Endothelial cell (in vitro differentiated cells): ENCODE results near the gene GPR33. TPM values are rescaled to one million over a fixed set of nuclear protein-coding genes. Genes with fewer than 3 reads are reported as not detected.
"Not testable (repeated sequence)": the region's sequence is repeated elsewhere in the genome, so short reads cannot be mapped to it uniquely, and the experiment has no call there.

Source experiments
- DNase-seq: peaks from one replicate; pipeline ENCODE4 v3.0.0; 2021; ENCODE audit warnings: low spot score
- H3K27ac Mint-ChIP-seq: one replicate; pipeline ENCODE4 v1.8.0; 2021; ENCODE audit warnings: mixed read lengths, inconsistent platforms; ENCODE audit not compliant: unreplicated experiment
- H3K27me3 Mint-ChIP-seq: one replicate; pipeline ENCODE4 v1.8.0; 2021; ENCODE audit warnings: mild to moderate bottlenecking, moderate library complexity, mixed read lengths, inconsistent platforms; ENCODE audit not compliant: unreplicated experiment
- H3K36me3 Mint-ChIP-seq: one replicate; pipeline ENCODE4 v1.8.0; 2021; ENCODE audit warnings: mild to moderate bottlenecking, low read depth, mixed read lengths, inconsistent platforms; ENCODE audit not compliant: unreplicated experiment
- H3K4me1 Mint-ChIP-seq: one replicate; pipeline ENCODE4 v1.8.0; 2021; ENCODE audit warnings: mild to moderate bottlenecking, mixed read lengths, inconsistent platforms; ENCODE audit not compliant: unreplicated experiment
- H3K4me3 Mint-ChIP-seq: one replicate; pipeline ENCODE4 v1.8.0; 2021; ENCODE audit warnings: mild to moderate bottlenecking, mixed read lengths, inconsistent platforms; ENCODE audit not compliant: unreplicated experiment
- H3K9me3 Mint-ChIP-seq: one replicate; pipeline ENCODE4 v1.8.0; 2021; ENCODE audit warnings: mixed read lengths, inconsistent platforms; ENCODE audit not compliant: unreplicated experiment
- CTCF ChIP-seq: fragments of 200-600 bp; sonication (generic); IDR thresholded peaks from one replicate; pipeline ENCODE4 v1.5.0; 2021; ENCODE audit warnings: antibody characterized with exemption; ENCODE audit not compliant: unreplicated experiment
- total RNA-seq: library from RNA; stranded (reverse); fragmentation: NEBNext Ultra II Directional; extraction: Animal tissue kit (Norgen Biotek cat#: 25700); gene quantifications from one replicate; pipeline ENCODE4 v1.2.1, GENCODE V29; 2021; ENCODE audit not compliant: unreplicated experiment

The GPR33 gene
- total RNA-seq, 1 donor from 2014 or later: not detected

GRCh38 chr14:31466554-31466953, 21.3 kb downstream of the GPR33 start:
- Mint-ChIP-seq H3K27ac (no peak overlapping the region), H3K4me1 (no peaks in the 10 kb centered on the region), H3K9me3 (no peaks in the 10 kb centered on the region), H3K27me3 (no peaks in the 10 kb centered on the region), H3K4me3 (no peak overlapping the region), H3K36me3 (no peaks in the 10 kb centered on the region)
- TF ChIP-seq CTCF: no peak
- DNase-seq: no peak

- no peak overlapping the region for H3K27ac Mint-ChIP-seq
- H3K4me1 Mint-ChIP-seq: no peaks in the 10 kb centered on the region
- no peak overlapping the region for H3K4me3 Mint-ChIP-seq
- H3K27me3 Mint-ChIP-seq: no peaks in the 10 kb centered on the region
- DNase-seq: no peak
- TF ChIP-seq CTCF: no peak
- H3K9me3 Mint-ChIP-seq: no peaks in the 10 kb centered on the region
- H3K36me3 Mint-ChIP-seq: no peaks in the 10 kb centered on the region
Measured at GRCh38 chr14:31465111-31465510, 22.7 kb downstream of the GPR33 start.

- H3K4me1 Mint-ChIP-seq, H3K27ac Mint-ChIP-seq, H3K4me3 Mint-ChIP-seq, DNase-seq, H3K36me3 Mint-ChIP-seq, H3K9me3 Mint-ChIP-seq, H3K27me3 Mint-ChIP-seq: not testable (repeated sequence)
Measured at GRCh38 chr14:31462450-31462849, 25.4 kb downstream of the GPR33 start.

- no peak overlapping the region for H3K27ac Mint-ChIP-seq
- peaks cover 7% of the 10 kb centered on the region for H3K4me1 Mint-ChIP-seq
- no peaks in the 10 kb centered on the region for H3K36me3 Mint-ChIP-seq
Measured at GRCh38 chr14:31461545-31461944, 26.3 kb downstream of the GPR33 start.

GRCh38 chr14:31457665-31458659, 29.9 kb downstream of the GPR33 start:
- no peaks in the 10 kb centered on the region for H3K27me3 Mint-ChIP-seq
- no peaks in the 10 kb centered on the region for H3K36me3 Mint-ChIP-seq
- peaks cover 10% of the 10 kb centered on the region for H3K4me1 Mint-ChIP-seq
- no peak for TF ChIP-seq CTCF
- peak overlapping the region; percentile 94 for H3K4me3 Mint-ChIP-seq
- no peaks in the 10 kb centered on the region for H3K9me3 Mint-ChIP-seq
- DNase-seq: no peak
- H3K27ac Mint-ChIP-seq: no peak overlapping the region

More at GRCh38 chr14:31461545-31461944, 26.3 kb downstream of the GPR33 start:
- no peak overlapping the region for H3K4me3 Mint-ChIP-seq
- H3K9me3 Mint-ChIP-seq: no peaks in the 10 kb centered on the region
- DNase-seq: no peak
- H3K27me3 Mint-ChIP-seq: no peaks in the 10 kb centered on the region
- TF ChIP-seq CTCF: no peak
